ENCODE data around the gene RAET1G. TPM values are rescaled to one million over a fixed set of nuclear protein-coding genes. Genes with fewer than 3 reads are reported as not detected.

The RAET1G gene
- total RNA-seq, 1 donor from 2014 or later = 0.60 TPM

DNA sequence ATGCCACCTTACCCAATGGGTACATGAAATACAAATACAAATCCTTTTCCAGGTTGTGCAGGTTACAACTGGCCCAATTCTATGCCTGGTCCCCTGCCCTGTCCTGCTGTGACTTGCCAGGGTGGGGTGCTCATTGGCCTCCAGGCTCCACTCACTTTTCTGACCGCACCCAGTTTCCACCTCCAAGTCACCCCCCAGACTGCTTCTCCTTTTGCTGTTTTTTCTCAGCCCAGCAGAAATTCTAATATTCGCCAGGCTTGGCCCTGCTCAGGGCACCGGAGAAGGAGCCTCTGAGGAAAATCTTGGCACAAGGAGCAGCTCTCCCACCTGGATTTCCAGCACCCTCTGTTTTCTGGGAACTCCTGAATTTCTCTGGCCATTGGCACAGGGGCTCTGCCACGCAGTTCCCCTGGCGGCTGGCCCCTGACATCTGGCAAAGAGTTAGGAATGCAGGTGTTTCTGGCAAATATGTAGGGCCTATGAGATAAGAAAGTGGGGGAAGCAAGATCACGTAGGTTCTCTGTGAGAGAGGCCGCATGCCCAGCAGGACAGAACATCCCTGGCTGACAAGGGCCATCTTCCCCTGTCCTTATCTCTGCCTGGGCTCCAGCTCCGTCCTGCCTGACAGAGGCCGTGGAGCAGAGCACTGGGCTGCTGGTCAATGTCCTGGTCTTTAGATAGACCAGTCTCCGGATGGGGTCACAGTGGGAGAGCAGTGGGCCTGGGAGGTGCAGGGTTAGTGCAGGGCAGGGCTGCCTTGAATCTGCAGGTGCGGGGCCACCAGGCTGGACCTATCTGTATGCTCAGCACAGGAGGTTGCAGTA lies 22.1 kb downstream of the RAET1G start:
- H3K9me3 Mint-ChIP-seq (ENCODE audit: low read depth) = no peaks in the 10 kb centered on the region
- H3K27me3 Mint-ChIP-seq (ENCODE audit: low read depth) = no peaks in the 10 kb centered on the region
- no peak overlapping the region for H3K27ac Mint-ChIP-seq (ENCODE audit: unreplicated experiment)
- H3K4me1 Mint-ChIP-seq (ENCODE audit: low read depth) = peaks cover 25% of the 10 kb centered on the region
- no peak for DNase-seq (ENCODE audit: low spot score)
- TF ChIP-seq, protein P1, sequence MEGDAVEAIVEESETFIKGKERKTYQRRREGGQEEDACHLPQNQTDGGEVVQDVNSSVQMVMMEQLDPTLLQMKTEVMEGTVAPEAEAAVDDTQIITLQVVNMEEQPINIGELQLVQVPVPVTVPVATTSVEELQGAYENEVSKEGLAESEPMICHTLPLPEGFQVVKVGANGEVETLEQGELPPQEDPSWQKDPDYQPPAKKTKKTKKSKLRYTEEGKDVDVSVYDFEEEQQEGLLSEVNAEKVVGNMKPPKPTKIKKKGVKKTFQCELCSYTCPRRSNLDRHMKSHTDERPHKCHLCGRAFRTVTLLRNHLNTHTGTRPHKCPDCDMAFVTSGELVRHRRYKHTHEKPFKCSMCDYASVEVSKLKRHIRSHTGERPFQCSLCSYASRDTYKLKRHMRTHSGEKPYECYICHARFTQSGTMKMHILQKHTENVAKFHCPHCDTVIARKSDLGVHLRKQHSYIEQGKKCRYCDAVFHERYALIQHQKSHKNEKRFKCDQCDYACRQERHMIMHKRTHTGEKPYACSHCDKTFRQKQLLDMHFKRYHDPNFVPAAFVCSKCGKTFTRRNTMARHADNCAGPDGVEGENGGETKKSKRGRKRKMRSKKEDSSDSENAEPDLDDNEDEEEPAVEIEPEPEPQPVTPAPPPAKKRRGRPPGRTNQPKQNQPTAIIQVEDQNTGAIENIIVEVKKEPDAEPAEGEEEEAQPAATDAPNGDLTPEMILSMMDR (IDR thresholded peaks at IDR 0.05) = no peak
- no peaks in the 10 kb centered on the region for H3K36me3 Mint-ChIP-seq (ENCODE audit: low read depth)
- H3K4me3 Mint-ChIP-seq (ENCODE audit: unreplicated experiment) = no peak overlapping the region

DNA sequence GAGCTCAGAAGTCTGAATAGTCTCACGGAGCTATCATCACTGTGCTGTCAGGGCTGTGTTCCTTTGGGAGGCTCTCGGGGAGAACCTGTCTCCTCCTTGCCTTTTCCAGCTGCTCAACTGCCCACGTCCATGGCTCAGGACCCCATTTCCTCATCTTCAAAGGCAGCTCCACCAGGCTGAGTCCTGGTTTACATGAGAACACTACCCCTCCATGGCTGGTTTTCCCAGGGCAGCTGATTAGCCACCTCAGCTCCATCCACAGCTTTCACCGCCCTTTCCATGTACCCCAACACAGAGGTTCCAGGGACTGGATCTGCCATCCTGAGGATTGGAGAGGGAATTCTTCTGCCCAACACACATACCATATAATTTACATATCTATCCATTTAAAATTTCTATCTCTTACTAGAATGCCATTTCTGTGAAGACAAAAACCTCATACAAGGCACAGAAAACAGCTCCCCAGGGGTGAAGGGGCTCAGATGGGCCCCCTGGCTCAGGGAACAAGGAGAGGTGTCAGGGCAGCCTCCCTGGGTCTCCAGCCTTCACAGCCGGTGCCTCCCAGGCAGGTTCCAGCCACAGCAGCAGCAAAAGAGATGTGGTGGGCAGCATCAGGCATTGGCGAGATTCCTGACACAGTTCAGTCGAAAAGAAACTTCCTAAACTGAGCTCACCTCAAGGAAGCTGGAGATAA lies 22.8 kb downstream of the RAET1G start:
- Mint-ChIP-seq H3K9me3 (ENCODE audit: low read depth) (no peaks in the 10 kb centered on the region), H3K4me1 (ENCODE audit: low read depth) (peaks cover 33% of the 10 kb centered on the region), H3K27ac (ENCODE audit: unreplicated experiment) (no peak overlapping the region), H3K4me3 (ENCODE audit: unreplicated experiment) (no peak overlapping the region), H3K36me3 (ENCODE audit: low read depth) (no peaks in the 10 kb centered on the region), H3K27me3 (ENCODE audit: low read depth) (no peaks in the 10 kb centered on the region)
- TF ChIP-seq, protein P1 (IDR thresholded peaks at IDR 0.05) = no peak
- DNase-seq (ENCODE audit: low spot score) = no peak

DNA sequence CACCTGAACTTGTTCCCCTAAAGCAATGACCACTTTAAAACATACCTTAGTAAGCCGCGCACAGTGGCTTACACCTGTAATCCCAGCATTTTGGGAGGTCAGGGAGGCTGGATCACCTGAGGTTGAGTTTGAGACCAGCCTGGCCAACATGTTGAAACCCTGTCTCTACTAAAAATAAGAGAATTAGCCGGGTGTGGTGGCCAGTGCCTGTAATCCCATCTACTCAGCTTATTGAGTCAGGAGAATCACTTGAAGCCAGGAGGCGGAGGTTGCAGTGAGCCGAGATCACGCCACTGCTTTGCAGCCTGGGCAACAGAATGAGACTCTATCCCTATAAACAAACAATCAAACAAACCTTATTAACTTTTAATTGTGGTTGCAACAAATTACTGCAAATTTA lies 23.4 kb downstream of the RAET1G start:
- no peaks in the 10 kb centered on the region for H3K27me3 Mint-ChIP-seq (ENCODE audit: low read depth)
- H3K9me3 Mint-ChIP-seq (ENCODE audit: low read depth) = no peaks in the 10 kb centered on the region
- H3K4me3 Mint-ChIP-seq (ENCODE audit: unreplicated experiment) = no peak overlapping the region
- no peak overlapping the region for H3K27ac Mint-ChIP-seq (ENCODE audit: unreplicated experiment)
- DNase-seq (ENCODE audit: low spot score) = no peak
- TF ChIP-seq, protein P1 (IDR thresholded peaks at IDR 0.05) = no peak
- H3K36me3 Mint-ChIP-seq (ENCODE audit: low read depth) = no peaks in the 10 kb centered on the region
- peaks cover 38% of the 10 kb centered on the region for H3K4me1 Mint-ChIP-seq (ENCODE audit: low read depth)

DNA sequence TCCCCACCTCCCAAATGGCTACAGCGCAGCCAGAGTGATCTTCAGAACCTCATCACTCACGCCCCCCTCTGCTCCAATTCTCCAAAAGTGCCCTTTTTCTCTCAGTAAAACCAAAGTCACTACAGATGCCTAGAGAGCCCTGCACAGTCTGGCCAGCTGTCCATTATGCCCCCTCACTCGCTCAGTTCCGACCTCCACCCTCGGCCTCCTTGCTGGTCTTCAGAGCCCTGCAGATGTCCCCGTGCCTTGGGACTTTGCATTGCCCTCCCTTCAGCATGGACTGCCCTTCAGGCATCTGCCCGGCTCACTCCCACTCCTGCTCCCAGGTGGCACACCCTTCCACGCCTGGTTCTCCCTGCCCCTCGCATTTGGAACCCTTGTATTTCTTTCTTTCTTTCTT lies 24.0 kb downstream of the RAET1G start:
- H3K27ac Mint-ChIP-seq (ENCODE audit: unreplicated experiment) = no peak overlapping the region
- TF ChIP-seq, protein P1 (IDR thresholded peaks at IDR 0.05) = no peak
- peaks cover 39% of the 10 kb centered on the region for H3K4me1 Mint-ChIP-seq (ENCODE audit: low read depth)
- no peak overlapping the region for H3K4me3 Mint-ChIP-seq (ENCODE audit: unreplicated experiment)
- no peaks in the 10 kb centered on the region for H3K9me3 Mint-ChIP-seq (ENCODE audit: low read depth)
- no peaks in the 10 kb centered on the region for H3K36me3 Mint-ChIP-seq (ENCODE audit: low read depth)
- no peaks in the 10 kb centered on the region for H3K27me3 Mint-ChIP-seq (ENCODE audit: low read depth)
- no peak for DNase-seq (ENCODE audit: low spot score)

DNA sequence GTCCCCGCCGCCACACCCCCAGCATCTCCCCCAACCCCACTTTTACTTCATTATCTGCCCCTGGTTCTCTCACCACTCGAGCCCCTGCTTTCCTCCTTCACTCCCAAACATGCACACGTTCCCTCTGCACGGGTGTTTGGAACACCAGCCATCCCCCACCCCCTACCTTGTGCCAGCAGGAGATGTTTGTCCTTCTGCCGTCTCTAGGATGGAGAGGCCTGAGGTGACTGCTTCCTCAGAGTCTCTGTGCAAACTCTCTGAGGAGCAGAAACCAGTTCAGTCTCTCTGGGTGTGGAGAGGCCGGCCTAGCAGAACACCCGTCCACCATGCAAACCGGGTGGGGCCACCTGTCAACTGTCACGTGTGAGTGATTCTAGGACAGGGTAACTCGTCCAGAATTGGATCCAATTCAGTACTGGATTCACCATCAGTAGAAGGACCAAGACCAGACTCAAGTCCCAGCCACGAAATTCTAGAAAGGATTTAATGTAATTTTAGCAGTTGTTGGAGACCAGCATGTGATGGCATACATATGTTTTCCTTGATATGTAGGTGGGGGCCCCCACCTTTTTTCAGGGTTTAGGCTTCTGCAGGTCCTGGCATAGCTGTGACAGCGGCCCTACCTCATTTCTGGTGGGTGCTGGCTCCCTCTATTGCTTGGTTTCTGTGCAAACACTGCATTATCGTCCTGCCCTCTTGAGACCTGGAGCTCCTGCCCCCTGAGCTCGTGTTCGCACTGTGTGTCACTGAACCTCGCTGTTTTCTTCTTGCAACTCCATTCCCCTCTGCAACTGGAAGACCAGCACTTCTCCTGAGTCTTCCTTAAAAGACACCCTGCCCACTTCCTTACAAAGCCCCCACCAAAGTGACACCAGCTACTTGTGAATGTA lies 24.8 kb downstream of the RAET1G start, which contains the start of gene RAET1E:
TSS of gene RAET1E (minus strand) at position 259 of the 890 bp plus-strand sequence. CDS start 7,212 bp downstream, outside the sequence.
- Mint-ChIP-seq H3K27me3 (ENCODE audit: low read depth) (no peaks in the 10 kb centered on the region), H3K4me3 (ENCODE audit: unreplicated experiment) (peak within 1 kb of the TSS; percentile 60), H3K27ac (ENCODE audit: unreplicated experiment) (peak within 1 kb of the TSS; percentile 93), H3K4me1 (ENCODE audit: low read depth) (peaks cover 39% of the 10 kb centered on the region), H3K9me3 (ENCODE audit: low read depth) (no peaks in the 10 kb centered on the region), H3K36me3 (ENCODE audit: low read depth) (no peaks in the 10 kb centered on the region)
- DNase-seq (ENCODE audit: low spot score) = no peak
- TF ChIP-seq, protein P1 (IDR thresholded peaks at IDR 0.05) = peak; percentile 29
